Posterior vena cava (tissue), 2 donors: ENCODE data around the gene SPAG8. TPM values are rescaled to one million over a fixed set of nuclear protein-coding genes. Genes with fewer than 3 reads are reported as not detected.

Experiments
- DNase-seq: peaks from one replicate; pipeline ENCODE4 v3.0.0-alpha.2; 2020; ENCODE audit warnings: low spot score
- intact Hi-C, 2 donors: fragments of 100-400 bp; cut with DNase I; formaldehyde crosslinking; loops; one replicate each; pipeline versions ENCODE4 v1.14.1 to v1.14.2; 2022 to 2023
- total RNA-seq, 2 donors: library from RNA; stranded (reverse); fragmentation: NEBNext Ultra II Directional; extraction: Animal tissue kit (Norgen Biotek cat#: 25700); gene quantifications; one replicate each; pipeline ENCODE4 v1.2.1, GENCODE V29; 2021
- donor health status: DM: yes; HTN: yes; CAD: no.
- donor health status: DM: yes; HTN: yes; CAD: no.

Gene SPAG8
- total RNA-seq, 2 donors from 2014 or later: 0.76 to 3.1 TPM

DNA sequence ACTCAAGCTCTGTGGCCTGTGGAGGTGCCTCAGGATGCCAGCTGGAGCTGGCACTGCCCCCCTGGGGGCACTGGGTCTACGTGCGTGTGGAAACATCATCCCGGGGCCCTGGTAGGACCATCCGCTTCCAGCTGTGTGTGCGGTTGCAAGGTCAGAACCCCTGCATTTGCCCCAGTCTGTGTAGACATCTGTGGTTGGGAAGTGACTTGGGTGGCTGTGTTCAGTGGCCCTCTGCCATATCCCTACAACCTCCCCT is 29.5 kb upstream of the SPAG8 start:
- intact Hi-C loops: loop anchor here in 1 of 2 donors (10.0 kb wide), 1 partner anchor 737 kb away; the partner anchor contains the start of gene STOML2
- DNase-seq: peak; percentile 41

DNA sequence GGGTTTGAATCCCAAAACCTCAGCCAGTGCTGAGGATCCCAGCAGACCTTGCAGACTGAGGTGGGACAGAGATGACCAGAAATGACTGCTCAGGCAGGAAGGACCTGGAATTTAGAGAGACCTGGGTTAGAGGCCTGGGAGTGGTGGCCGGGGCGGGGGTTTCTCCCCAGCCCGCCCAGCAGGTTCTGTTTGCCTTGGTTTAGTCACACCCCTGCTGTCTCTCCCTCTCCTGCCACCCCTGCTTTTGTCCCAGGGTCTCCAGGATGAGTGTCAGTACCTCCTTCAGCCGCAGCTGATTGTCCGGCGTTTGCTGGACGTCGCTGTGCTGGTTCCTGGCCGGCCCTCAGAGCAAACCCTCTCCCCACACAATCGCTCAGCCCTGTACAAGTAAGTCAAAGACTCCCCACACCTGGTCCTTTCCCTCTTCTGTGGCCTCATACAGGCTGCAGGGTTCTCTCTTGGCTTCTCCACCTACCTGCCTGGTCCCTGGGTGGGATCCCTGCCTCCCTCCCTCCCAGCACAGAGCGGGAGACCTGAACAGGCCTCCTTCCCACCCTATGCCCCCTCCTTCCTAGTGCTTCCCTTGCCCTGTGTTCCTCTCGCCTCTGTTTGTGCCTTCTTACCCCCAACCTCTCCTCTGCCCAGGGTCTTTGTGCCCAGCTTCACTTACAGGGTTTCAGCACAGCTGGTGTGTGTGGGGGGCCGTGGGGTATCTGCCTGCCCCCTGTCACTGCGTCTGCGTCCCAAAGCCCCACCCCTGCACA is 29.0 kb upstream of the SPAG8 start:
- intact Hi-C loops: loop anchor here in 1 of 2 donors (10.0 kb wide), 1 partner anchor 736 kb away; the partner anchor contains the start of gene STOML2
- DNase-seq: peak; percentile 50

DNA sequence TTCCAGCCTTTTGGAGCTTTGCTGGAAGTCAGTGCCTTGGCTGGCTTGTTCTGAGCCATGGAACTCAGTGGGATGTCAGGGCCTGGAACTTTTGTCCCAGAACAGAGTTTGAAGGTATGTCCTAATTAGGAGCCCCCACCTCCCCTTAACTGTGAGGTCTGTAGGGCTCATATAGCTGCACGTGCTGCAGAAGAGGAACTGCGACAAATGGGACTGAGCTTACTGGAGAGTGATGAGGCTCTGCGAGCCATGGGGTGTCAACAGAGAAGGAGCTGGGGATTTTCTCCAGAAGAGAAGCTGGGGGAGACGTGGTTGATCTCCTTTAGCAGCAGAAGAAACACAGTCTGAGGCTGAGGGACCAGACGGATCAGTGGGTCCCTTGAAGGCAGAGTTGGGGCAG is 27.9 kb upstream of the SPAG8 start:
- intact Hi-C loops: loop anchor here in 1 of 2 donors (10.0 kb wide), 1 partner anchor 735 kb away; the partner anchor contains the start of gene STOML2

DNA sequence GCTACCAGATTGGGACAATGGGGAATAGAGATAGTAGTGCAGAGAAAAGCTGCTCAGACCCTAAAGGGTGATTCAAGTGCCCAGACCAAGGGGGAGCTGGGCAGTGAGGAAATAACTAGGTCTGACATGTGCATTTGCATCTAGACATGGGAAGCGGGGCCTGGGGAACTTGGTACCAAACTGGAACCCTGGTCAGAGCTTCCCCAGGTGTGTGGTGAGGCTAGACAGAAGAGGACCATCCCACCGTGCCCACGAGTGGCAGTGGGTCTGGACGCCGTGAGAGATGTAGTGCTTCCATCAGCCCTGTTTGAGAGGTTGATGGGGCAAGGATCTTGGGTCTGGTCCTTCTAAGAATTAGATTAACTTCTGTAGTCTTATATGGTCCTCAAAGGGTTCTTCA is 24.5 kb upstream of the SPAG8 start:
- DNase-seq: peak; percentile 25
- intact Hi-C loops: no loop called here

More for the DNA sequence above, 27.9 kb upstream of the SPAG8 start:
- peak; percentile 45 for DNase-seq

DNA sequence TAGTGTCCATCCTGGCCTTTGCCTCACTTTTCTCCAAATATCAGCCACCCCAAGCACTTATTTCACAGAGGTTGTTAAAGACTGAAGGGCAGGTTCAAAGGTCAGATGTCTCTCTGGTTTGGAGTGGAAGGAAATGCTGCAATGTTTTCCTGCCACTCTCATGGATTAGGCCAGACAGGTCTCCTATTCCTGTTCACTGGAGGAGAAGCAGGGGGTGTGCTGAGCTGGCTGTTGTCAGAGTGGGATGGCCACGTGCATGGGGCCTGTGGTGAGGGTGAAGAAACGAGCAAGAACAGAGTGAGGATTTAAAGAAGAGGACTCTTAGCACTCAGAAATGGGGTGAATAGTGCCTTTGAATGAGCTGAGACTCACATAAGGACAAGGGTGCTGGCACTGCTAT is 23.7 kb upstream of the SPAG8 start:
- DNase-seq: no peak
- intact Hi-C loops: no loop called here

DNA sequence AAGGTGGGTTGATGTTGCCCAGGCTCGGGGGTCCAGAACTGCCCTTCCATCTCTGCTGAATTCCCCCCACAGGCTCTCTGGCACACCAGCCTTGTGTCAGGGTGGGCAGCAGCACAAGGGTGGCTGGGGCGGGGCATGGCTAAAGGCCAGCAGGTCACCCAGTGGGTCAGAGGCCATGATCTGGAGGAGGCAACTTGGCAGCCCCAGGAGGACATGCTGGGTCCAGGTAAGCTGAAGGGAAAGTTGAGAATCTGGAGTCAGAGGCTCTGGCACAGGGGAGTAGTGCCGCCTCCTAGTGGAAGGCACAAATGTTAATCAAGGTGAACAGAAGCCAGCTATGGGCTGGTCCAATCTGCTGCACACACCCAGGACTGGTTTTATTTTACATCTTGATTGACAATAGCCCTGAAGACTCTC is 23.2 kb upstream of the SPAG8 start:
- intact Hi-C loops: no loop called here
- peak; percentile 74 for DNase-seq

DNA sequence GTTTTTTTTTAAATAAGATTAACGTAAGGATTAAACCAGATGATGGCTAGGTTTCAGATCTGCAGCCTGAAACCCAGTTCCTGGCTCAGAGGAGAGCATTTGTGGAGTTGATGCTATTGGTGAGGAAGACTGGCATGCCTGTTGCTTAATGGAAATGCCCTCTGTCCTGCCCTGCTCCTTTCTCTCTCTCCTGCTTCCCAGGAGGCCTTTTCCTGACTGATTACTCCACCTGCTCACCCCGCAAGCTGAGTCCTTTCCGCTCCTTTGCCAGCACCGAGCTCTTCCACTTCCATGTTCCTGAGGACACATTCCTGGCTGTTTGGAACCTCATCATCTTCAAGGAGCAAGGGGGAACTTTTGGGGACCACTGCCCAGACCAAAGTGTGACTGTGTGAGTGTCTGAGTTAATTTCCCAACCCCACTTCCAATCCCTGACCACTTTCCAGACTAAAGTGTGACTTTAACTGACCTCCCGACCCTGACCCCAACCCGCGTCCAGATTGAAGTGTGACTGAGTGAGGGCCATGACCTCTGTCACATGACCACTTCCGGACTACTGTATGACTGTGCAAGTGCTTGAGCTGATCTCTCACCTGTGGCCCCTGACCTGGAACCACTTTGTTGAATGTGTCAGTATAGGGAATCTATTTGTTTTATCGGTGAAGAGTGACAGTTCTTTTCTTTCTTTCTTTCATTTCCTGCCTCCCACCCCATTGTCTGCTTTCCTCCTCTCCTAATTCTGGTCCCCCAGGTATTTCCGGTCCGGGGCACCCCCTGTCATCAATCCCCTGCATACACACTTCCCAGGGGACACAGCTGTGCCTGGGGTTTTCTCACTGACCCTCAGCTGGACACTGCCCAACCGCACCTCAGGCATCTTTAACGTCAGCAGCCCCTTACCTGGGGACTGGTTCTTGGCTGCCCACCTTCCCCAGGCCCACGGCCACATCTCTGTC is 22.5 kb upstream of the SPAG8 start:
- intact Hi-C loops: no loop called here
- DNase-seq: peak; percentile 36

DNA sequence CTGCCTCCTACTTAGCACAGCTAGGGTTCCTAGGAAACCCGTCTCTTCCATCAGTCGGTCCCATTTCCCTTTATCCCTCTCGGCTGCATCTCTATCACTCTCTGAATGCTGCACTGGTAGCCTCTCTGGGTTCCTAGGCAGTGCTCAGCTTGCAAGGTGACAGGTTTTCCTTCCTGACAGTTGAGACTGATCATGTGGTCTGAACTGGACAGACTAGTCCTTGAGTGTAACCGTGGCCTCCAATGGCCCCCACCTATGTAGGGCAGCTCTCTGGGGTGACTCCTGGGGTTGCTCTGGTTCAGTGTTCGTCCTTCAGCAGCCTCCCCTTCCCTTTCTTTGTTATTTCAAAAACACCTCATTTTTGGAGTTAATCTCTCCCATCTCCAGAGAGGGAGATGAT is 20.8 kb upstream of the SPAG8 start:
- DNase-seq: no peak
- intact Hi-C loops: no loop called here

DNA sequence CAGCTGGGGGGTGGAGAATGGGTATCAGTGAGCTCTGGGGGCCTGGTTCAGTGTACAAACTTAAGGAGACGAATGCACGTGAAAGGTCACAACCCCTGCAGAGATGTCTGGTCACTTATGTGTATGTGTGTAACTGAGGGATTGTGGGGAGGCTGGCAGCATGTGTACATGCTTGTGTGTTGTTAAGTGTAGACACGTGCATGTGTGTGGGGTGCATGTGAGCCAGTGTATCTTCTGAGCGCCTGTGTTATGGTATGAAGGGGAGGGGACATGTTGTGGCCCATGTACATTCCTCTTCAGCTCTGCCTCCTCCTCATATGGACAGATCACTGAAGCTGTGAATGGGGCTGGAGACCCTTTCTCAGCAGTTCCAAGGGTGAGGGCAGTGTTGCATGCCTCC is 19.0 kb upstream of the SPAG8 start:
- intact Hi-C loops: no loop called here
- DNase-seq: no peak

DNA sequence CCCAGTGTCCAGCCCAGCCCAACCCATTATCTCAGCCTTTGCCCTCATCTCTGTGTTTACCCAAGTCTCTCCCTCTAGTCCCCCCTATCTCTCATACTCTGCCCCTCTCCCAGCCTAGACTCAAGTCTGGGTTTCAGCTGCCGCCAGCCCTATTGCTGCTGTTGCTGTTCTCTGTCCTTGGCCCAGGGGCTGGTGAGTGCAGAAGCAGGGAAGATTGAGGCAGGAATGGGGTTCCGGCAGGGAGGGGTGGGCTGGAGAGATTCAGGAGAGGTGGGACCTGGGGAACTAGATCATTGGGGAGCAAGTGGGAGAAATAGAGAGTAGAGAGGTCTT is 17.7 kb upstream of the SPAG8 start:
- DNase-seq: no peak
- intact Hi-C loops: loop anchor here in 1 of 2 donors (5.0 kb wide), 1 partner anchor 37 kb away; the partner anchor contains the start of gene NPR2

DNA sequence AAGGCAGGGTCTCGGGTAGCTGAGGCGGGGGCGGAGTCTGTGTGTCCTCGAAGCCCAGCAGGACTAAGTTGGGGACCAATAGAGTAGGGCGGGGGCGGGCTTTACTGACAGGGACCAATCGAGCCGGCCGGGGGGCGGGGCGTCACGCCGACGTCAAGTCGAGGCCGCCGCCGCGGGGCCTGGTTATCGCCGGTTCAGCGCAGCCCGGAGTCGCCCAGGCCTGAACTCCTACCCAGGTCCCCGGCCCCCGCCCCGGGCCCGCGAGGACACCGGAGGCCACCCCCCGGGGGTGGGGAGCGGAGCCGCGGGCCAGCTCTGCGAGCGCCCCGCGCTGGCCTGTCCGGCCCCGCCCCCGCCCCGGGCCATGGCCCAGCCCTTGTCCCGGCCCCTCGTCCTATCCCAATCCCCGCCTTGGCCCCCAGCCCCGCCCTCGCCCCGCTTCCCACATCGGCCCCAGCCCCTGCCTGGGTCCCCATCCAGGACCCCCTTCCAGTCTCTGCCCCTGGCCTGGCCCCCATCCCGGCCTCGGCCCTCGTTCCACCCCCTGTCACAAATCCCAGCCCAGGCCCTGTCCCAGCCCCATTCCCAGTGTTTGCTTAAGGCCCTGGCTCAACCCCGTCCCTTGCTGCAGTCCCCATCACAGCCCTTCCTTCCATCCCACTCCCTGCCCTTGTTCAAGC is 17.2 kb upstream of the SPAG8 start, which contains the start of gene TMEM8B:
Gene TMEM8B, plus strand, starts transcription at position 145 of the 680 bp plus-strand sequence. Its CDS starts 220 bp downstream, at position 365.
- peak; percentile 98 for DNase-seq
- intact Hi-C loops: loop anchor here in 1 of 2 donors (5.0 kb wide), 1 partner anchor 37 kb away; the partner anchor contains the start of gene NPR2

DNA sequence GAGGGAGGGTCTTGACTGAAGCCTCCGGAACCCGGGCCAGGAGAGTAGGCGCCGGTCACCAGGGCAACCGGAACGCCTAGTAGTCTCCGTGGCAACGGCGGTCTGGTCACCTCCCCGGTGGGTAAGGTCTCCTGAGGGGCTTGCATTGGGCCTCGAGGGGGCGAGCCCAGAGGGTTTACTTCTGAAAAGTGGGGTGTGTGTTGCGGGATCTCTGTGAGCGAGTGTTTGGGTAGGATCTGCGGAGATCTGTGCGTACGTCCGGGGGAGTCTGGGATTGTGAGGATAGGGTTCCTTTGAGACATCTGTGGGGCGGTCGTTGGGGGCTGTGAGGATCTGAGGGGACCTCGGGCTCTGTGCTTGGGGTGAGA is 16.6 kb upstream of the SPAG8 start, which contains the start of gene FAM221B:
Gene FAM221B, minus strand, starts transcription at position 17 of the 368 bp plus-strand sequence. CDS start 2,571 bp downstream, outside the sequence.
- intact Hi-C loops: loop anchor here (1.0 to 5.0 kb wide), 2 partner anchors 35 to 36 kb away; partner anchors contain the start of gene NPR2 (in 1 of the 2)
- no peak for DNase-seq

DNA sequence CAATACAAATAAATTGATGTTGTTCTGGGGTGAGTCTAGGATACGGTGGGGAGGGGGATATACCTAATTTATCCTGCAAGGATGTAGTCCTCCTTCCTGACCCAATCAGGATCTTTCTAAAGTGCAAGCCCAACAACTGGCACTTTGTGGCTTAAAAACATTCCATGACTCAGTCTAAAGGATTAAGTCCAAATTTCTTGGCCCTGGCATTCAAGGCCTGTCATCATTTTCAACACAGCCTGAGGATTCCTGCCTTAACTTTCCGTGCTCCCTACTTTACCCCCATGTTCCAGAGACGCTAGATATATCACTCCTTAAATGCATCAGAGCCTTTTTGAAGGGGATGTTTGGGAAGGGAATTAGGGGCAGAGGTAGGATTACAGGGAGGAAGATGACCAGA is 15.4 kb upstream of the SPAG8 start:
- intact Hi-C loops: loop anchor here in 1 of 2 donors (5.0 kb wide), 1 partner anchor 35 kb away; the partner anchor contains the start of gene NPR2
- no peak for DNase-seq

DNA sequence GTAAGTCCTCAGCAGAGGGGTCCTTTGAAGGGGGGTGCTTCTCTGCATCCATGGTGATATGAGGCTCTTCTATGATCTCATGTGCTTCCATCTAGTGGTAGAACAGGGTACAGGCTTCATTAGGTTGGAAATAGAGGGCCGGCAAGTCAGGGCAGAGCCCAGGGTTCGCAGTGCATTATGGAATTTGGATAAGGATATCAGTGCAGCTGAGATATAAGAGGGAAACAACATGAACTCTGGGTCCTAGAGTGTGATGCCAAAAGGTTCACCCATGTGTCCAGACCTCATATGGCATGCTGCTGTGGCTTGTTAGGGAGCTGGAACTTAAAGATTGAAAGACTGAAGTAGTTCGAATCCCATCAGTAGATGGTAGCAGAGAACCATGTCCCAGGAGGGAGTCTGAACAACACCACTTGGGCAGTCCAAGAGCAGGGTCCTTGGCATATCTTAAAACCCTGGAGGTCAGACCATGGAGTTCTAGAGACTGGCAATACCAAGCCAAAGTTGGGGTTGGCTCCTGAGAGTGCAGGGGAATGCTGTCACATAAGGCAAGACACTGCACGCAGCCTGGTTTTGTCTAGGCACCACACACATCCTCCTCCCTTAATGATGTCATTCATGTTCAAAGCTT is 14.1 kb upstream of the SPAG8 start:
- intact Hi-C loops: loop anchor here in 1 of 2 donors (5.0 kb wide), 1 partner anchor 34 kb away; the partner anchor contains the start of gene NPR2
- DNase-seq: no peak

DNA sequence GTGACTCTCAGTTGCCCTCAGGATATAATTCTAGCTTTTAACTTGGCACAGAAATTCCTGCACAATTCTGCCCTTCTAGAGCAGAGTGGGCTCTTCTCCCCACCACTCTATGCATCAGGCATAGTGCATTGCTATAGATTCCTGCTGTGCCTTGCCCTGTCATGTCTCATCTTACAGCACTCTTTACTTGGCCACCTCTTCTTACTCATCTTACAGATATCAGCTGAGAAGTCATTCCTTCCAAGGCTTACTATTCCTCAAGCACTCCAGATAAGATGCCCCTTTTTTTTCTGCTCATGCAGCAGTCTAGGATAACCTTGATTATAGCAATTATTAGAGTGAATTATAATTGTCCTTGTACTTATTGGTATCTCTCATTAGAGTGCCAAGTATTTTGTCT is 10.9 kb upstream of the SPAG8 start:
- intact Hi-C loops: no loop called here
- no peak for DNase-seq

DNA sequence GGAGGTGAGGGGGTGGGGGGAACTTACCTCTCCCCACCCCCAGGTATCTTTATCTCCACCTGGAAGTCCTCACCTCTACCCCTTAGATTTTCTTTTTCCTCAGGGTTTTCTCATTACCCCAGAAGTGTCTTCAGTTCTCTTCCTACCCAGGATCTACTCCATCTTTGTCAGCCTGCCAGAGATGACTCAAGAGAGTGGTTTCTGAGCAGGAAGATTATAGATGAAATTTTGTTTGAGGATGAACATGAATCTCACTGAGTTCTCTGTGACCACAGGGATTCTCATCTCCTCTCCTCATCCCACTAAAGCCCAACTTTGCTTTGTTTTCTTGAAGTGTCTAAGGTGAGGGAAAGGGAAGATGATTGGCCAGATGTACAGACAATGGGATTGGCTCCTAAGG is 8.0 kb upstream of the SPAG8 start:
- intact Hi-C loops: no loop called here
- DNase-seq: no peak

DNA sequence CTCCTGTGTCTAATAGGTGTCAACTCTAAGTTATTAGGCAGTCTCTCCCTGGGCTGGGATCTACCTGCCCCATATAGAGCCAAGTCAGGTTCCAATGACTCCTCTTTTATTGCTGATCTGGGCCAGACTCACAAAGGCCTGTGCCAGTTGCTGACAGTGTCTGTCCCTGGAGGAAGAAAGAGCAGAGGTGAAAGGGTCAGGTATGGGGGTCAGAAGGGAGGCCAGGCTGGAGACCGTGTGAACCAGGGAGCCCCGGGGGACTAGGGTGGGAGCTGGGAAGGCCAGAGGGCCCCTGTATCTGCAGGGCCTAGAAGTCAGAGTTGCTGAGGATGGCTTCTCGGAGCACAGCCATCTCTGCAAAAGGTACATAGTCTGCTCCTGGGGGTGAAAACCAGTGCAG is 6.3 kb upstream of the SPAG8 start:
- intact Hi-C loops: loop anchor here in 1 of 2 donors (10.0 kb wide), 1 partner anchor 154 kb away; the partner anchor contains the start of gene ARHGEF39
- no peak for DNase-seq

DNA sequence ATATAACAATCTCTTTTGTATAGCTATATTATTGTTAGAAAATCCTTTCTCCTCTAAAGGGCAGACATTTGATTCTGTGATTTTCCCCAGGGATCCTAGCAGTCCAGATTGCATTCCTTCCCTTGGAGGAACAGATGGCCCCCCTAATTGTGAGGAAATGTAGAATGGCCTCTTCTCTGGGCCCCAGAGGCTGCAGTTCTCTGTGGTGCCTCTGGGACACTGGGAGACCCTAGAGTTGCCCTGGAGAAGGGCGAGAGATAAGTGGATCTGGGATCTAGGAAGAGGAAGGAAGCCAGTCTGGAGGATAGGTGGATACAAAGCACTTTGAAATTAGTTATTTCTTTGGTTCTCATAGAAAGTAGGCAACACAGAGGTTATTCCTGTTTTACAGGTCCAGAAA is 4.6 kb upstream of the SPAG8 start:
- intact Hi-C loops: loop anchor here in 1 of 2 donors (10.0 kb wide), 1 partner anchor 152 kb away; the partner anchor contains the start of gene ARHGEF39
- DNase-seq: no peak
